A549 (cell line): ENCODE results near the gene KLF2. TPM values are rescaled to one million over a fixed set of nuclear protein-coding genes. Genes with fewer than 3 reads are reported as not detected.

Source experiments
- ATAC-seq, 2 experiments: fragments of 200-7000 bp in 1 of 2; fragments of >200 bp in 1 of 2; cut with Nextera tagmentation in 1 of 2; cut with Tn5 transposase in 1 of 2; 3 replicates each; pipeline versions ENCODE4 v1.8.0 to v1.9.1; 2018 to 2020; ENCODE audit warnings: mild to moderate bottlenecking in 1 of 2, moderate library complexity in 1 of 2
- CTCF ChIA-PET: fragments of 300-600 bp; sonication (Branson Sonifier 250); formaldehyde crosslinking; extraction: SDS; loops from one replicate; lab custom pipeline; 2021; ENCODE audit warnings: antibody characterized with exemption, inconsistent platforms; lab: Yijun Ruan, JAX
- POLR2A ChIA-PET: fragments of 350-600 bp; formaldehyde crosslinking; extraction: SDS; loops from one replicate; lab custom pipeline; 2021; ENCODE audit warnings: antibody characterized with exemption, inconsistent platforms; lab: Yijun Ruan, JAX
- DNase-seq, 2 experiments: peaks; one replicate each; pipeline versions ENCODE4 v3.0.0 to v3.0.0-alpha.2; 2011 to 2016; ENCODE audit warnings: low read depth in 1 of 2, low spot score in 1 of 2
- FAIRE-seq: peaks from 2 replicates; lab custom pipeline; 2011; peaks lifted over from hg19 to GRCh38; lab: Jason Lieb, UNC
- H3K27ac ChIP-seq, 2 experiments: fragments of >200 bp; sonication (Bioruptor Twin); formaldehyde crosslinking; 3 replicates each; pipeline ENCODE4 v1.5.1; 2016 to 2017
- H3K4me1 ChIP-seq: fragments of >200 bp; sonication (Bioruptor Twin); formaldehyde crosslinking; 3 replicates; pipeline ENCODE4 v1.6.1; 2016
- H3K4me2 ChIP-seq: fragments of >200 bp; sonication (Bioruptor Twin); formaldehyde crosslinking; 3 replicates; pipeline ENCODE4 v1.6.1; 2016
- H3K4me3 ChIP-seq: fragments of >200 bp; sonication (Bioruptor Twin); formaldehyde crosslinking; 3 replicates; pipeline ENCODE4 v1.5.1; 2016
- H3K9me3 ChIP-seq: fragments of >200 bp; sonication (Bioruptor Twin); formaldehyde crosslinking; 3 replicates; pipeline ENCODE4 v1.6.1; 2016
- ATOH8 ChIP-seq: fragments of 250-450 bp; sonication (Bioruptor Pico); IDR thresholded peaks from 2 replicates; pipeline ENCODE4 v1.5.0; 2020; ENCODE audit warnings: low read depth, mild to moderate bottlenecking, moderate library complexity
- BCL3 ChIP-seq: fragments of >200 bp; sonication (Bioruptor Twin); formaldehyde crosslinking; IDR thresholded peaks from 3 replicates; pipeline ENCODE4 v1.6.1; 2016
- CBX2 ChIP-seq: fragments of 200-600 bp; sonication (generic); IDR thresholded peaks from 2 replicates; pipeline ENCODE4 v1.6.1; 2016; ENCODE audit warnings: low read depth, mild to moderate bottlenecking, borderline replicate concordance
- CHD2 ChIP-seq: fragments of 150-350 bp; IDR thresholded peaks from 2 replicates; pipeline ENCODE4 v1.6.1; 2014; ENCODE audit warnings: low read length; ENCODE audit not compliant: partially characterized antibody
- EP300 ChIP-seq, 2 experiments: fragments of >200 bp; sonication (Bioruptor Twin); formaldehyde crosslinking; IDR thresholded peaks; 2 replicates in 1 of 2; 3 replicates in 1 of 2; pipeline ENCODE4 v1.6.1; 2016 to 2017
- HDAC2 ChIP-seq: fragments of 200-600 bp; sonication (generic); IDR thresholded peaks from 2 replicates; pipeline ENCODE4 v1.6.1; 2016
- HES2 ChIP-seq: fragments of >200 bp; sonication (Bioruptor Twin); formaldehyde crosslinking; IDR thresholded peaks from 2 replicates; pipeline ENCODE4 v1.6.1; 2016
- HOXA7 ChIP-seq: fragments of 250-450 bp; sonication (Bioruptor Pico); IDR thresholded peaks from 2 replicates; pipeline ENCODE4 v1.5.0; 2020; ENCODE audit warnings: mild to moderate bottlenecking, moderate library complexity
- JUN ChIP-seq, 2 experiments: fragments of >200 bp; sonication (Bioruptor Twin); formaldehyde crosslinking; IDR thresholded peaks; 2 replicates in 1 of 2; 3 replicates in 1 of 2; pipeline ENCODE4 v1.6.1; 2016 to 2017
- JUNB ChIP-seq: fragments of >200 bp; sonication (Bioruptor Twin); formaldehyde crosslinking; IDR thresholded peaks from 2 replicates; pipeline ENCODE4 v1.6.1; 2016
- KDM1A ChIP-seq: fragments of 200-600 bp; sonication (generic); IDR thresholded peaks from 2 replicates; pipeline ENCODE4 v1.6.1; 2016; ENCODE audit warnings: low read depth, mild to moderate bottlenecking
- KDM5A ChIP-seq: fragments of 200-600 bp; sonication (generic); IDR thresholded peaks from 2 replicates; pipeline ENCODE4 v1.6.1; 2016; ENCODE audit warnings: antibody characterized with exemption, mild to moderate bottlenecking
- MAX ChIP-seq: IDR thresholded peaks from 2 replicates; pipeline ENCODE4 v1.6.1; 2012
- PBX3 ChIP-seq: IDR thresholded peaks from 2 replicates; pipeline ENCODE4 v1.6.1; 2012
- PHF8 ChIP-seq: fragments of 200-600 bp; sonication (generic); IDR thresholded peaks from 2 replicates; pipeline ENCODE4 v1.6.1; 2016; ENCODE audit warnings: low read depth, mild to moderate bottlenecking, antibody characterized with exemption, moderate library complexity, borderline replicate concordance
- RAD21 ChIP-seq, 2 experiments: fragments of >200 bp in 1 of 2; sonication (Bioruptor Twin) in 1 of 2; formaldehyde crosslinking in 1 of 2; IDR thresholded peaks in 1 of 2; conservative IDR thresholded peaks in 1 of 2; 2 replicates in 1 of 2; 3 replicates in 1 of 2; pipeline ENCODE4 v1.6.1; 2012 to 2018; ENCODE audit warnings: inconsistent platforms in 1 of 2
- RARB ChIP-seq: fragments of 250-450 bp; sonication (Bioruptor Pico); IDR thresholded peaks from 2 replicates; pipeline ENCODE4 v1.8.0; 2021; ENCODE audit warnings: mild to moderate bottlenecking, moderate library complexity
- RCOR1 ChIP-seq: fragments of 150-350 bp; IDR thresholded peaks from 2 replicates; pipeline ENCODE4 v1.6.1; 2014; ENCODE audit warnings: antibody characterized with exemption, low read length, low read depth
- REST ChIP-seq: fragments of 200-600 bp; sonication (generic); IDR thresholded peaks from 2 replicates; pipeline ENCODE4 v1.6.1; 2016; ENCODE audit warnings: antibody characterized with exemption, mild to moderate bottlenecking, moderate library complexity
- RNF2 ChIP-seq: fragments of 200-600 bp; sonication (generic); IDR thresholded peaks from 2 replicates; pipeline ENCODE4 v1.6.1; 2016; ENCODE audit warnings: low read depth, mild to moderate bottlenecking, antibody characterized with exemption, moderate library complexity, borderline replicate concordance
- TFCP2L1 ChIP-seq: fragments of 250-450 bp; sonication (Bioruptor Pico); IDR thresholded peaks from 2 replicates; pipeline ENCODE4 v1.5.0; 2021; ENCODE audit warnings: mild to moderate bottlenecking
- TP53 ChIP-seq: fragments of 250-450 bp; sonication (Bioruptor Pico); IDR thresholded peaks from 2 replicates; pipeline ENCODE4 v1.5.0; 2021; ENCODE audit warnings: mild to moderate bottlenecking, moderate library complexity
- WGBS: methylation state at CpG from one replicate; pipeline ENCODE4 v1.1.6; 2017; ENCODE audit errors: missing lambda C conversion rate; 5-methylcytosine and 5-hydroxymethylcytosine counted together
- polyA plus RNA-seq, 4 experiments: library from polyadenylated mRNA; depleted of rRNA in 3 of 4; stranded (reverse); fragments of >200 nt; fragmentation: RNase III in 1 of 4; extraction: RNeasy Plus Mini Kit Qiagen cat#74134 plus additional on column Dnase treatment in 1 of 4; gene quantifications; 2 replicates in 3 of 4; 3 replicates in 1 of 4; pipeline ENCODE4 v1.2.3, GENCODE V29; 2011 to 2017

KLF2 gene
- polyA plus RNA-seq, 2 of the 4 experiments (the other 2 are of a cell fraction) = 3.4 to 6.9 TPM

GRCh38 chr19:16368385-16369305 lies 44.0 kb downstream of the KLF2 start:
- DNase-seq (no peak), ATAC-seq (no peak), FAIRE-seq (no peak)
- Histone ChIP-seq H3K4me3 (no peak overlapping the region), H3K27ac (no peak overlapping the region), H3K4me1 (peaks cover 3% of the 10 kb centered on the region; the same call in 2 of the 3 replicates), H3K4me2 (no peak overlapping the region), H3K9me3 (no peaks in the 10 kb centered on the region)
- POLR2A ChIA-PET = no interaction called here
- WGBS = 84% methylated on average over 18 of the region's 18 CpGs
- CTCF ChIA-PET = interaction anchor here (1.1 to 1.5 kb wide), 2 partner anchors 122 to 154 kb away, joined by 3 to 5 read pairs; no protein-coding TSS in a partner anchor
- no peak for TF ChIP-seq RNF2
- TF ChIP-seq RCOR1 = no peak
- TF ChIP-seq PHF8 = no peak
- TF ChIP-seq REST = no peak
- TF ChIP-seq EP300 (IDR thresholded peaks at IDR 0.05) = no peak
- TF ChIP-seq MAX = no peak
- TF ChIP-seq CBX2 = no peak
- no peak for TF ChIP-seq PBX3
- no peak for TF ChIP-seq TFCP2L1
- no peak for TF ChIP-seq HES2
- TF ChIP-seq HDAC2 = no peak

GRCh38 chr19:16369306-16369663 lies 44.7 kb downstream of the KLF2 start:
- no peak for TF ChIP-seq REST
- no peak for TF ChIP-seq HDAC2
- no peak for TF ChIP-seq RARB (CRISPR knock-in tag)
- no peak for TF ChIP-seq HOXA7 (CRISPR knock-in tag)
- TF ChIP-seq KDM5A = no peak
- TF ChIP-seq JUN (IDR thresholded peaks at IDR 0.05) = no peak
- no peak for TF ChIP-seq ATOH8 (CRISPR knock-in tag)
- no peak for TF ChIP-seq CHD2
- no peak for TF ChIP-seq JUNB
- TF ChIP-seq MAX = no peak
- TF ChIP-seq CBX2 = no peak
- no peak for TF ChIP-seq KDM1A
- TF ChIP-seq TP53 (CRISPR knock-in tag) = no peak
- no peak for TF ChIP-seq RAD21 (conservative IDR thresholded peaks at IDR 0.05 in 1 of 2, IDR thresholded peaks at IDR 0.05 in 1 of 2)
- TF ChIP-seq BCL3 = no peak
- TF ChIP-seq, all 56 proteins: peak for 0

More at GRCh38 chr19:16369306-16369663, 44.7 kb downstream of the KLF2 start:
- H3K4me1 ChIP-seq = peaks cover 9% of the 10 kb centered on the region
- no peak overlapping the region for H3K4me3 ChIP-seq
- ChIA-PET POLR2A (no interaction called here), CTCF (interaction anchor here (1.1 to 1.5 kb wide), 2 partner anchors 123 to 154 kb away, joined by 3 to 5 read pairs; no protein-coding TSS in a partner anchor)
- 83% methylated on average over 3 of the region's 3 CpGs for WGBS
- ATAC-seq (no peak), DNase-seq (no peak), FAIRE-seq (no peak)
- H3K4me2 ChIP-seq = no peak overlapping the region
- H3K9me3 ChIP-seq = no peaks in the 10 kb centered on the region
- H3K27ac ChIP-seq = no peak overlapping the region
